HCT116 (cell line): ENCODE measurements around the gene RHBDF1. TPM values are rescaled to one million over a fixed set of nuclear protein-coding genes. Genes with fewer than 3 reads are reported as not detected.
A peak's percentile ranks its signal among the peaks of the same experiment; 100 is the strongest.

Source experiments
- ATAC-seq: fragments of 200-7000 bp; cut with Tn5 transposase; 2 replicates; pipeline ENCODE4 v1.9.1; 2020; ENCODE audit warnings: mild to moderate bottlenecking, moderate library complexity
- BruUV-seq: library from RNA; stranded (reverse); fragments of 400-500 nt; replicated peaks from 2 replicates; lab custom pipeline; 2021; lab: Mats Ljungman, UMichigan
- CTCF ChIA-PET: fragments of 300-600 bp; sonication (Branson Sonifier 250); formaldehyde crosslinking; loops from one replicate; lab custom pipeline; 2021; ENCODE audit warnings: antibody characterized with exemption; lab: Charles Lee
- POLR2A ChIA-PET: fragments of 300-600, 350-600 bp; sonication (Branson Sonifier 250); formaldehyde crosslinking; loops from one replicate; lab custom pipeline; 2021; ENCODE audit warnings: antibody characterized with exemption; lab: Charles Lee
- RAD21 ChIA-PET, 2 experiments: fragments of 300-600 bp; sonication (Branson Sonifier 250); formaldehyde crosslinking; loops; one replicate each; lab custom pipeline; 2023; ENCODE audit warnings: low total read pairs in 2 of 2; ENCODE audit not compliant: uncharacterized antibody in 2 of 2, unreplicated experiment in 2 of 2, low non-redundant PET in 1 of 2; lab: Charles Lee
- DNase-seq: peaks from one replicate; pipeline ENCODE4 v3.0.0-alpha.2; 2010; ENCODE audit warnings: low read depth, low spot score
- H2AFZ ChIP-seq: fragments of 200-600 bp; shearing (Covaris generic), sonication (generic); 2 replicates; pipeline ENCODE4 v1.6.1; 2017; ENCODE audit warnings: low read depth, mixed run types, mixed read lengths, antibody characterized with exemption, low read length; ENCODE audit not compliant: poor library complexity, severe bottlenecking
- H3K27ac ChIP-seq: 2 replicates; pipeline ENCODE4 v1.5.1; 2012; ENCODE audit warnings: low read depth, low read length
- H3K27me3 ChIP-seq: fragments of 200-600 bp; sonication (generic); 2 replicates; pipeline ENCODE4 v1.6.1; 2016; ENCODE audit warnings: mixed run types, low read length, mixed read lengths; ENCODE audit not compliant: insufficient read depth
- H3K36me3 ChIP-seq, 2 experiments: fragments of 200-500 bp in 1 of 2; fragments of 200-600 bp in 1 of 2; sonication (Bioruptor generic) in 1 of 2; sonication (generic) in 1 of 2; 2 replicates each; pipeline versions ENCODE4 v1.5.1 to v1.6.1; 2014 to 2016; ENCODE audit warnings: low read length in 2 of 2, inconsistent platforms in 1 of 2, mixed read lengths in 1 of 2, mixed run types in 1 of 2; ENCODE audit not compliant: insufficient read depth in 2 of 2, control insufficient read depth in 1 of 2
- H3K4me1 ChIP-seq, 2 experiments: fragments of 200-600 bp in 1 of 2; sonication (generic) in 1 of 2; 2 replicates each; pipeline versions ENCODE4 v1.5.1 to v1.6.1; 2012 to 2017; ENCODE audit warnings: low read length in 2 of 2, inconsistent platforms in 1 of 2, mild to moderate bottlenecking in 1 of 2, mixed read lengths in 1 of 2, mixed run types in 1 of 2, moderate library complexity in 1 of 2; ENCODE audit not compliant: insufficient read depth in 2 of 2, control insufficient read depth in 1 of 2
- H3K4me2 ChIP-seq: fragments of 200-600 bp; sonication (generic); 2 replicates; pipeline ENCODE4 v1.6.1; 2017; ENCODE audit warnings: mixed run types, low read length, mixed read lengths
- H3K4me3 ChIP-seq, 2 experiments: fragments of 200-600 bp in 1 of 2; sonication (generic) in 1 of 2; replicated peaks in 1 of 2; 2 replicates each; pipeline ENCODE4 v1.5.1; 2011 to 2016; ENCODE audit warnings: low read length in 2 of 2, control low read depth in 1 of 2, low read depth in 1 of 2, mild to moderate bottlenecking in 1 of 2, mixed read lengths in 1 of 2, mixed run types in 1 of 2
- H3K79me2 ChIP-seq: fragments of 200-600 bp; sonication (generic); 2 replicates; pipeline ENCODE4 v1.6.1; 2017; ENCODE audit warnings: mild to moderate bottlenecking, mixed run types, low read length, moderate library complexity, mixed read lengths; ENCODE audit not compliant: insufficient read depth
- H3K9ac ChIP-seq: fragments of 200-600 bp; sonication (generic); 2 replicates; pipeline ENCODE4 v1.6.1; 2016; ENCODE audit warnings: low read length, mixed read lengths
- H3K9me2 ChIP-seq: fragments of 200-600 bp; sonication (generic), shearing (Covaris generic); 2 replicates; pipeline ENCODE4 v1.6.1; 2017; ENCODE audit warnings: mixed run types, mild to moderate bottlenecking, moderate library complexity; ENCODE audit not compliant: insufficient read depth
- H3K9me3 ChIP-seq, 2 experiments: fragments of 200-500 bp in 1 of 2; fragments of 200-600 bp in 1 of 2; sonication (Bioruptor generic) in 1 of 2; sonication (generic) in 1 of 2; 2 replicates each; pipeline ENCODE4 v1.6.1; 2014 to 2017; ENCODE audit warnings: low read length in 2 of 2, mixed read lengths in 2 of 2, inconsistent platforms in 1 of 2, low read depth in 1 of 2, mild to moderate bottlenecking in 1 of 2, mixed run types in 1 of 2, moderate library complexity in 1 of 2; ENCODE audit not compliant: control insufficient read depth in 1 of 2, insufficient read depth in 1 of 2
- H4K20me1 ChIP-seq: fragments of 200-600 bp; sonication (generic), shearing (Covaris generic); 2 replicates; pipeline ENCODE4 v1.6.1; 2017; ENCODE audit warnings: mixed run types, mild to moderate bottlenecking, moderate library complexity; ENCODE audit not compliant: insufficient read depth
- CBX3 ChIP-seq: IDR thresholded peaks from 2 replicates; pipeline ENCODE4 v1.6.1; 2012; ENCODE audit warnings: low read depth
- CTCF ChIP-seq, 3 experiments: fragments of 200-600 bp in 1 of 3; sonication (generic) in 1 of 3; IDR thresholded peaks in 2 of 3; conservative IDR thresholded peaks in 1 of 3; 2 replicates each; pipeline ENCODE4 v1.5.1; 2012 to 2017; ENCODE audit warnings: low read depth in 2 of 3, low read length in 2 of 3, antibody characterized with exemption in 1 of 3, borderline replicate concordance in 1 of 3, control low read depth in 1 of 3, mild to moderate bottlenecking in 1 of 3, mixed read lengths in 1 of 3, mixed run types in 1 of 3, moderate library complexity in 1 of 3; ENCODE audit not compliant: insufficient read depth in 1 of 3
- EGR1 ChIP-seq: IDR thresholded peaks from 2 replicates; pipeline ENCODE4 v1.6.1; 2012; ENCODE audit warnings: low read depth
- ELF1 ChIP-seq: IDR thresholded peaks from 2 replicates; pipeline ENCODE4 v1.6.1; 2012; ENCODE audit warnings: low read depth, borderline replicate concordance
- EZH2phosphoT487 ChIP-seq: fragments of 200-600 bp; IDR thresholded peaks from 2 replicates; pipeline ENCODE4 v1.6.1; 2018; ENCODE audit warnings: antibody characterized with exemption, borderline replicate concordance
- FOSL1 ChIP-seq: IDR thresholded peaks from 2 replicates; pipeline ENCODE4 v1.6.1; 2012; ENCODE audit warnings: low read depth
- JUND ChIP-seq: IDR thresholded peaks from 2 replicates; pipeline ENCODE4 v1.6.1; 2012
- MAX ChIP-seq: IDR thresholded peaks from 2 replicates; pipeline ENCODE4 v1.6.1; 2012
- POLR2A ChIP-seq: IDR thresholded peaks from 2 replicates; pipeline ENCODE4 v1.7.0; 2011; ENCODE audit warnings: borderline replicate concordance; ENCODE audit not compliant: insufficient read depth, insufficient read length; ENCODE audit errors: extremely low read depth
- POLR2AphosphoS5 ChIP-seq: IDR thresholded peaks from 2 replicates; pipeline ENCODE4 v1.6.1; 2011; ENCODE audit warnings: mild to moderate bottlenecking, low read depth, low read length, moderate library complexity
- RAD21 ChIP-seq: IDR thresholded peaks from 2 replicates; pipeline ENCODE4 v1.6.1; 2012; ENCODE audit warnings: low read depth, mild to moderate bottlenecking
- REST ChIP-seq: IDR thresholded peaks from 2 replicates; pipeline ENCODE4 v1.6.1; 2012; ENCODE audit warnings: low read depth
- SIN3A ChIP-seq: IDR thresholded peaks from 2 replicates; pipeline ENCODE4 v1.6.1; 2012; ENCODE audit warnings: low read depth
- SP1 ChIP-seq: IDR thresholded peaks from 2 replicates; pipeline ENCODE4 v1.6.1; 2012; ENCODE audit warnings: low read depth
- TCF7L2 ChIP-seq: IDR thresholded peaks from 2 replicates; pipeline ENCODE4 v1.7.0; 2011; ENCODE audit warnings: borderline replicate concordance, inconsistent platforms; ENCODE audit not compliant: insufficient read depth, insufficient read length; ENCODE audit errors: extremely low read depth
- ZBTB33 ChIP-seq: IDR thresholded peaks from 2 replicates; pipeline ENCODE4 v1.6.1; 2011; ENCODE audit warnings: mild to moderate bottlenecking, low read length, moderate library complexity; ENCODE audit not compliant: insufficient replicate concordance; ENCODE audit errors: extremely low read depth
- ZFX ChIP-seq: fragments of 450-650 bp; IDR thresholded peaks from 2 replicates; pipeline ENCODE4 v1.6.1; 2017
- intact Hi-C: fragments of 100-400 bp; cut with micrococcal nuclease; formaldehyde crosslinking; loops from 2 replicates; pipeline ENCODE4 v1.10.0; 2022
- total RNA-seq: library from RNA; stranded (reverse); gene quantifications from one replicate; pipeline ENCODE4 v1.2.1, GENCODE V29; 2021; ENCODE audit not compliant: unreplicated experiment

The RHBDF1 gene
- total RNA-seq, 1 experiment from 2014 or later, result 19.8 TPM

GRCh38 chr16:54237-54581, 18.2 kb downstream of the RHBDF1 start:
- no peak for TF ChIP-seq REST
- TF ChIP-seq POLR2A, result no peak
- TF ChIP-seq RAD21, result no peak
- no peak for TF ChIP-seq EZH2phosphoT487
- no peak for TF ChIP-seq JUND
- TF ChIP-seq ZFX, result no peak
- TF ChIP-seq POLR2AphosphoS5, result no peak
- no peak for TF ChIP-seq FOSL1
- TF ChIP-seq ZBTB33, result no peak
- TF ChIP-seq MAX, result no peak
- TF ChIP-seq ELF1, result no peak
- TF ChIP-seq SIN3A, result no peak
- TF ChIP-seq CTCF (IDR thresholded peaks at IDR 0.05 in 2 of 3, conservative IDR thresholded peaks at IDR 0.05 in 1 of 3; ENCODE audit: borderline replicate concordance in 1 of 3, insufficient read depth in 1 of 3, low read depth in 2 of 3, low read length in 2 of 3), result no peak
- TF ChIP-seq SP1, result no peak
- TF ChIP-seq CBX3, result no peak
- TF ChIP-seq TCF7L2, result no peak
- TF ChIP-seq EGR1, result no peak
- no peak for DNase-seq
- ChIA-PET POLR2A (no interaction called here), CTCF (no interaction called here), RAD21 (no interaction called here)
- intact Hi-C loops, result no loop called here
- H4K20me1 ChIP-seq, result no peaks in the 10 kb centered on the region
- no peak for ATAC-seq
- TSS peak; percentile 63 for BruUV-seq
- H3K9me3 ChIP-seq, result no peaks in the 10 kb centered on the region
- no peaks in the 10 kb centered on the region for H3K4me1 ChIP-seq
- peaks cover 37% of the 10 kb centered on the region for H3K79me2 ChIP-seq
- H2AFZ ChIP-seq, result no peak overlapping the region
- H3K4me2 ChIP-seq, result peak overlapping the region; percentile 75
- H3K4me3 ChIP-seq, result peak overlapping the region; percentile 67 to 73
- H3K9me2 ChIP-seq, result no peaks in the 10 kb centered on the region
- H3K27me3 ChIP-seq, result no peaks in the 10 kb centered on the region
- peak overlapping the region; percentile 78 for H3K9ac ChIP-seq
- H3K36me3 ChIP-seq, result no peaks in the 10 kb centered on the region; a peak in 3 of 4 replicates
- peak overlapping the region; percentile 56; the same call in 1 of the 2 replicates for H3K27ac ChIP-seq
